Measurements from ENCODE around the gene HIPK3.

DNA sequence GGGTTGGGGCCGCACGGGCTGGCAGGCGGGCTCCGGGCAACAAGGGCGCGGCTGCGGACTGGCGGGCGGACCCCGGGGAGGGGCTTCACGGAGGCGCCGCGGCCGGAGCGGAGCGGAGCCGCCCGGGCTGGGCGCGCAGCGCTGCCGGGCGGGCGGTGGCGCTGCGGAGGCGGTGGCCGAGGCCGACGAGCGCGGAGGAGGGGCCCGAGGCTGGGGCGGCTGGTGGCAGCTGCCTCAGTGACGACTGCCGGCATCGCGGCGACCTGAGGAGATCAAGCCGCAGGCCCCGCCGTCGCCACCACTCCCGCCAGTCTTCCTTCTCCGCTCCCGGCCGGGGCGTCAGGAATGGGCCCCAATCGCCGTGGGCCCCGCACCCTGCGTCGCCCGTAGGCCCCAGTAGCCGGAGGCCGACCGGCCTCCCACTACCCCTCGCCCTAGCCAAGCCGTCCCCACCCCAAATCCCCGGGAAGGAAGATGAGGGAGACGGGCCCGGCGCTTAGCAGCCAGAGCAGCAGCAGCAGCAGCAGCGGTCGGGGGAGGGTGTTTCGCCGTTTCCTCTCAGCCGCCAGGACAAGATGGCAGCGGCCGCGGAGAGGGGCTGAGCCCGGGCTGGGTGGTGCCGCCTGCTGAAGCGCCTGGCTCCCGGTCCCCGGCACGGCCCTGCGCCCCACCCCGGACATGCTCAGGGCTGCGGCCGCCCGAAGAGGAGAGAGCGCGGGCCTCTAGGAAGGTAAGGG, at the start of gene HIPK3:
- TF ChIP-seq, protein P1, sequence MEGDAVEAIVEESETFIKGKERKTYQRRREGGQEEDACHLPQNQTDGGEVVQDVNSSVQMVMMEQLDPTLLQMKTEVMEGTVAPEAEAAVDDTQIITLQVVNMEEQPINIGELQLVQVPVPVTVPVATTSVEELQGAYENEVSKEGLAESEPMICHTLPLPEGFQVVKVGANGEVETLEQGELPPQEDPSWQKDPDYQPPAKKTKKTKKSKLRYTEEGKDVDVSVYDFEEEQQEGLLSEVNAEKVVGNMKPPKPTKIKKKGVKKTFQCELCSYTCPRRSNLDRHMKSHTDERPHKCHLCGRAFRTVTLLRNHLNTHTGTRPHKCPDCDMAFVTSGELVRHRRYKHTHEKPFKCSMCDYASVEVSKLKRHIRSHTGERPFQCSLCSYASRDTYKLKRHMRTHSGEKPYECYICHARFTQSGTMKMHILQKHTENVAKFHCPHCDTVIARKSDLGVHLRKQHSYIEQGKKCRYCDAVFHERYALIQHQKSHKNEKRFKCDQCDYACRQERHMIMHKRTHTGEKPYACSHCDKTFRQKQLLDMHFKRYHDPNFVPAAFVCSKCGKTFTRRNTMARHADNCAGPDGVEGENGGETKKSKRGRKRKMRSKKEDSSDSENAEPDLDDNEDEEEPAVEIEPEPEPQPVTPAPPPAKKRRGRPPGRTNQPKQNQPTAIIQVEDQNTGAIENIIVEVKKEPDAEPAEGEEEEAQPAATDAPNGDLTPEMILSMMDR (tag by site-specific recombination; IDR thresholded peaks at IDR 0.05), result peak; percentile 31; the same call in 1 of the 2 replicates
- no peak for TF ChIP-seq ZNF837 (tag by site-specific recombination; IDR thresholded peaks at IDR 0.05)
- TF ChIP-seq, protein P2, sequence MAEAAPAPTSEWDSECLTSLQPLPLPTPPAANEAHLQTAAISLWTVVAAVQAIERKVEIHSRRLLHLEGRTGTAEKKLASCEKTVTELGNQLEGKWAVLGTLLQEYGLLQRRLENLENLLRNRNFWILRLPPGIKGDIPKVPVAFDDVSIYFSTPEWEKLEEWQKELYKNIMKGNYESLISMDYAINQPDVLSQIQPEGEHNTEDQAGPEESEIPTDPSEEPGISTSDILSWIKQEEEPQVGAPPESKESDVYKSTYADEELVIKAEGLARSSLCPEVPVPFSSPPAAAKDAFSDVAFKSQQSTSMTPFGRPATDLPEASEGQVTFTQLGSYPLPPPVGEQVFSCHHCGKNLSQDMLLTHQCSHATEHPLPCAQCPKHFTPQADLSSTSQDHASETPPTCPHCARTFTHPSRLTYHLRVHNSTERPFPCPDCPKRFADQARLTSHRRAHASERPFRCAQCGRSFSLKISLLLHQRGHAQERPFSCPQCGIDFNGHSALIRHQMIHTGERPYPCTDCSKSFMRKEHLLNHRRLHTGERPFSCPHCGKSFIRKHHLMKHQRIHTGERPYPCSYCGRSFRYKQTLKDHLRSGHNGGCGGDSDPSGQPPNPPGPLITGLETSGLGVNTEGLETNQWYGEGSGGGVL (tag by site-specific recombination; IDR thresholded peaks at IDR 0.05), result 0 out of 2 replicates have a peak, but pooled peaks have one; percentile 7
- TF ChIP-seq, protein P3, sequence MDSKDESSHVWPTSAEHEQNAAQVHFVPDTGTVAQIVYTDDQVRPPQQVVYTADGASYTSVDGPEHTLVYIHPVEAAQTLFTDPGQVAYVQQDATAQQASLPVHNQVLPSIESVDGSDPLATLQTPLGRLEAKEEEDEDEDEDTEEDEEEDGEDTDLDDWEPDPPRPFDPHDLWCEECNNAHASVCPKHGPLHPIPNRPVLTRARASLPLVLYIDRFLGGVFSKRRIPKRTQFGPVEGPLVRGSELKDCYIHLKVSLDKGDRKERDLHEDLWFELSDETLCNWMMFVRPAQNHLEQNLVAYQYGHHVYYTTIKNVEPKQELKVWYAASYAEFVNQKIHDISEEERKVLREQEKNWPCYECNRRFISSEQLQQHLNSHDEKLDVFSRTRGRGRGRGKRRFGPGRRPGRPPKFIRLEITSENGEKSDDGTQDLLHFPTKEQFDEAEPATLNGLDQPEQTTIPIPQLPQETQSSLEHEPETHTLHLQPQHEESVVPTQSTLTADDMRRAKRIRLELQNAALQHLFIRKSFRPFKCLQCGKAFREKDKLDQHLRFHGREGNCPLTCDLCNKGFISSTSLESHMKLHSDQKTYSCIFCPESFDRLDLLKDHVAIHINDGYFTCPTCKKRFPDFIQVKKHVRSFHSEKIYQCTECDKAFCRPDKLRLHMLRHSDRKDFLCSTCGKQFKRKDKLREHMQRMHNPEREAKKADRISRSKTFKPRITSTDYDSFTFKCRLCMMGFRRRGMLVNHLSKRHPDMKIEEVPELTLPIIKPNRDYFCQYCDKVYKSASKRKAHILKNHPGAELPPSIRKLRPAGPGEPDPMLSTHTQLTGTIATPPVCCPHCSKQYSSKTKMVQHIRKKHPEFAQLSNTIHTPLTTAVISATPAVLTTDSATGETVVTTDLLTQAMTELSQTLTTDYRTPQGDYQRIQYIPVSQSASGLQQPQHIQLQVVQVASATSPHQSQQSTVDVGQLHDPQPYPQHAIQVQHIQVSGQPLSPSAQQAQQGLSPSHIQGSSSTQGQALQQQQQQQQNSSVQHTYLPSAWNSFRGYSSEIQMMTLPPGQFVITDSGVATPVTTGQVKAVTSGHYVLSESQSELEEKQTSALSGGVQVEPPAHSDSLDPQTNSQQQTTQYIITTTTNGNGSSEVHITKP (tag by site-specific recombination; IDR thresholded peaks at IDR 0.05), result no peak
- TF ChIP-seq ZNF670 (tag by site-specific recombination; IDR thresholded peaks at IDR 0.05; ENCODE audit: low read depth), result no peak
- TF ChIP-seq MEIS1 (CRISPR knock-in tag; IDR thresholded peaks at IDR 0.05; ENCODE audit: borderline replicate concordance), result no peak
- TF ChIP-seq ZBTB7A (tag by site-specific recombination; IDR thresholded peaks at IDR 0.05; ENCODE audit: low read depth), result no peak
- TF ChIP-seq, protein P4, sequence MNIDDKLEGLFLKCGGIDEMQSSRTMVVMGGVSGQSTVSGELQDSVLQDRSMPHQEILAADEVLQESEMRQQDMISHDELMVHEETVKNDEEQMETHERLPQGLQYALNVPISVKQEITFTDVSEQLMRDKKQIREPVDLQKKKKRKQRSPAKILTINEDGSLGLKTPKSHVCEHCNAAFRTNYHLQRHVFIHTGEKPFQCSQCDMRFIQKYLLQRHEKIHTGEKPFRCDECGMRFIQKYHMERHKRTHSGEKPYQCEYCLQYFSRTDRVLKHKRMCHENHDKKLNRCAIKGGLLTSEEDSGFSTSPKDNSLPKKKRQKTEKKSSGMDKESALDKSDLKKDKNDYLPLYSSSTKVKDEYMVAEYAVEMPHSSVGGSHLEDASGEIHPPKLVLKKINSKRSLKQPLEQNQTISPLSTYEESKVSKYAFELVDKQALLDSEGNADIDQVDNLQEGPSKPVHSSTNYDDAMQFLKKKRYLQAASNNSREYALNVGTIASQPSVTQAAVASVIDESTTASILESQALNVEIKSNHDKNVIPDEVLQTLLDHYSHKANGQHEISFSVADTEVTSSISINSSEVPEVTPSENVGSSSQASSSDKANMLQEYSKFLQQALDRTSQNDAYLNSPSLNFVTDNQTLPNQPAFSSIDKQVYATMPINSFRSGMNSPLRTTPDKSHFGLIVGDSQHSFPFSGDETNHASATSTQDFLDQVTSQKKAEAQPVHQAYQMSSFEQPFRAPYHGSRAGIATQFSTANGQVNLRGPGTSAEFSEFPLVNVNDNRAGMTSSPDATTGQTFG (tag by site-specific recombination; IDR thresholded peaks at IDR 0.05; ENCODE audit: borderline replicate concordance), result no peak
- TF ChIP-seq YY1 (tag by site-specific recombination; IDR thresholded peaks at IDR 0.05), result peak; percentile 74
